Loucy (cell line): Measurements from ENCODE around the gene TCTN2.

ENCODE experiments used
- CTCF ChIP-seq: fragments of 200-600 bp; sonication (generic); conservative IDR thresholded peaks from 2 replicates; pipeline ENCODE4 v1.5.1; 2014; ENCODE audit warnings: mild to moderate bottlenecking, antibody characterized with exemption, low read length
- EZH2phosphoT487 ChIP-seq: fragments of 200-600 bp; IDR thresholded peaks from 2 replicates; pipeline ENCODE4 v1.6.1; 2018; ENCODE audit warnings: antibody characterized with exemption, mild to moderate bottlenecking, moderate library complexity, borderline replicate concordance

GRCh38 chr12:123726962-123727361 lies 56.0 kb downstream of the TCTN2 start:
- TF ChIP-seq CTCF (no peak), EZH2phosphoT487 (no peak)
